ENCODE results near the gene SHKBP1. TPM values are rescaled to one million over a fixed set of nuclear protein-coding genes. Genes with fewer than 3 reads are reported as not detected.

The SHKBP1 gene
- total and polyA plus RNA-seq, 9 of the 15 experiments (the other 6 are each of a cell fraction or from before 2014, with no cell fraction given) = 1.2 to 58.1 (median 22.3) TPM

DNA sequence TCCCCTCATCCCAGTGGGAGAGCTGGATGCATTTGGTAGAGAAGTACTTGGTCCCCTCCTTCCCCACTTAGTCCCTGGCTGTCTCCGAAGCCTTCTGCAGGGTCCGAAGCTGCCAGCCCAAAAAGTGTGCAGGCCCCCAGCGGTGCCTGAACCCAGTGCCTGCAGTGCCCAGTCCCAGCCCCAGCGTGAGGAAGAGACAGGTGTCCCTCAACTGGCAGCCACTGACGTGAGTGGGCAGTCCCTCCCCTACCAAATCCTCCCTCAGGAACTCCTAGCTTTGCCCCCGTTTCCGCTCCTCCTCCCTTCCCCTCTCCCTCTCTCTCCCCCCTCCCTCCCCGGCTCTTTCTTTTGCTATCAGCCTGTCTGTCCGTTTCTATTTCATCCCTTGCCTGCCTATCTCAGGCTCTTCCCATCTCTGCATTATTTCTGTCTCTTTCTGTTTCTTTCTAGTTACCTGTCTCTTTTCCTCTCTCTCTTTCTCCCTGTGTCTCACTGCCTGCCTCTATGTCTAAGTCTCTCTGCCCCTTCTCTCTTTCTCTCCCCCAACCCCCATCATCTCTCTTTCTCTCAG, 22.7 kb downstream of the SHKBP1 start (continued):
- TF ChIP-seq, protein P1, sequence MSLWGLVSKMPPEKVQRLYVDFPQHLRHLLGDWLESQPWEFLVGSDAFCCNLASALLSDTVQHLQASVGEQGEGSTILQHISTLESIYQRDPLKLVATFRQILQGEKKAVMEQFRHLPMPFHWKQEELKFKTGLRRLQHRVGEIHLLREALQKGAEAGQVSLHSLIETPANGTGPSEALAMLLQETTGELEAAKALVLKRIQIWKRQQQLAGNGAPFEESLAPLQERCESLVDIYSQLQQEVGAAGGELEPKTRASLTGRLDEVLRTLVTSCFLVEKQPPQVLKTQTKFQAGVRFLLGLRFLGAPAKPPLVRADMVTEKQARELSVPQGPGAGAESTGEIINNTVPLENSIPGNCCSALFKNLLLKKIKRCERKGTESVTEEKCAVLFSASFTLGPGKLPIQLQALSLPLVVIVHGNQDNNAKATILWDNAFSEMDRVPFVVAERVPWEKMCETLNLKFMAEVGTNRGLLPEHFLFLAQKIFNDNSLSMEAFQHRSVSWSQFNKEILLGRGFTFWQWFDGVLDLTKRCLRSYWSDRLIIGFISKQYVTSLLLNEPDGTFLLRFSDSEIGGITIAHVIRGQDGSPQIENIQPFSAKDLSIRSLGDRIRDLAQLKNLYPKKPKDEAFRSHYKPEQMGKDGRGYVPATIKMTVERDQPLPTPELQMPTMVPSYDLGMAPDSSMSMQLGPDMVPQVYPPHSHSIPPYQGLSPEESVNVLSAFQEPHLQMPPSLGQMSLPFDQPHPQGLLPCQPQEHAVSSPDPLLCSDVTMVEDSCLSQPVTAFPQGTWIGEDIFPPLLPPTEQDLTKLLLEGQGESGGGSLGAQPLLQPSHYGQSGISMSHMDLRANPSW (CRISPR knock-in tag; IDR thresholded peaks at IDR 0.05) = no peak
- peak; percentile 64; the same call in 1 of the 2 replicates for TF ChIP-seq ELF4 (CRISPR knock-in tag; IDR thresholded peaks at IDR 0.05)
- TF ChIP-seq, protein P2, sequence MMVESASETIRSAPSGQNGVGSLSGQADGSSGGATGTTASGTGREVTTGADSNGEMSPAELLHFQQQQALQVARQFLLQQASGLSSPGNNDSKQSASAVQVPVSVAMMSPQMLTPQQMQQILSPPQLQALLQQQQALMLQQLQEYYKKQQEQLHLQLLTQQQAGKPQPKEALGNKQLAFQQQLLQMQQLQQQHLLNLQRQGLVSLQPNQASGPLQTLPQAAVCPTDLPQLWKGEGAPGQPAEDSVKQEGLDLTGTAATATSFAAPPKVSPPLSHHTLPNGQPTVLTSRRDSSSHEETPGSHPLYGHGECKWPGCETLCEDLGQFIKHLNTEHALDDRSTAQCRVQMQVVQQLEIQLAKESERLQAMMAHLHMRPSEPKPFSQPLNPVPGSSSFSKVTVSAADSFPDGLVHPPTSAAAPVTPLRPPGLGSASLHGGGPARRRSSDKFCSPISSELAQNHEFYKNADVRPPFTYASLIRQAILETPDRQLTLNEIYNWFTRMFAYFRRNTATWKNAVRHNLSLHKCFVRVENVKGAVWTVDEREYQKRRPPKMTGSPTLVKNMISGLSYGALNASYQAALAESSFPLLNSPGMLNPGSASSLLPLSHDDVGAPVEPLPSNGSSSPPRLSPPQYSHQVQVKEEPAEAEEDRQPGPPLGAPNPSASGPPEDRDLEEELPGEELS (CRISPR knock-in tag; IDR thresholded peaks at IDR 0.05; ENCODE audit: borderline replicate concordance) = no peak
- TF ChIP-seq TOE1 (IDR thresholded peaks at IDR 0.05; ENCODE audit: borderline replicate concordance) = peak; percentile 62; the same call in 1 of the 2 replicates
- no peak for TF ChIP-seq TOE1 (CRISPR knock-in tag; IDR thresholded peaks at IDR 0.05; ENCODE audit: borderline replicate concordance, low read depth)
- TF ChIP-seq OTX1 (CRISPR knock-in tag; IDR thresholded peaks at IDR 0.05) = peak; percentile 63; the same call in 1 of the 2 replicates
- TF ChIP-seq ZFX (CRISPR knock-in tag; IDR thresholded peaks at IDR 0.05) = no peak
- TF ChIP-seq, protein P3, sequence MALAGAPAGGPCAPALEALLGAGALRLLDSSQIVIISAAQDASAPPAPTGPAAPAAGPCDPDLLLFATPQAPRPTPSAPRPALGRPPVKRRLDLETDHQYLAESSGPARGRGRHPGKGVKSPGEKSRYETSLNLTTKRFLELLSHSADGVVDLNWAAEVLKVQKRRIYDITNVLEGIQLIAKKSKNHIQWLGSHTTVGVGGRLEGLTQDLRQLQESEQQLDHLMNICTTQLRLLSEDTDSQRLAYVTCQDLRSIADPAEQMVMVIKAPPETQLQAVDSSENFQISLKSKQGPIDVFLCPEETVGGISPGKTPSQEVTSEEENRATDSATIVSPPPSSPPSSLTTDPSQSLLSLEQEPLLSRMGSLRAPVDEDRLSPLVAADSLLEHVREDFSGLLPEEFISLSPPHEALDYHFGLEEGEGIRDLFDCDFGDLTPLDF (CRISPR knock-in tag; IDR thresholded peaks at IDR 0.05) = no peak
- no peak for TF ChIP-seq PTRF (tag; IDR thresholded peaks at IDR 0.05)
- peak in 1 of 2 experiments; percentile 42; a peak in 1 of 4 replicates for TF ChIP-seq RCOR1 (IDR thresholded peaks at IDR 0.05; ENCODE audit: borderline replicate concordance in 1 of 2, low read depth in 2 of 2, low read length in 2 of 2)
- 0 out of 4 replicates have a peak, but pooled peaks of 1 of the 2 experiments have one; percentile 24 for TF ChIP-seq ARNT (IDR thresholded peaks at IDR 0.05)
- 0 out of 2 replicates have a peak, but pooled peaks have one; percentile 68 for TF ChIP-seq GATAD2A (IDR thresholded peaks at IDR 0.05)
- TF ChIP-seq CBX3 (IDR thresholded peaks at IDR 0.05; ENCODE audit: borderline replicate concordance in 1 of 2, low read length in 2 of 2) = no peak
- TF ChIP-seq MED1 (CRISPR knock-in tag; IDR thresholded peaks at IDR 0.05; ENCODE audit: borderline replicate concordance) = no peak
- TF ChIP-seq KAT2B (IDR thresholded peaks at IDR 0.05; ENCODE audit: low read depth, low read length) = no peak
- TF ChIP-seq, protein P4, sequence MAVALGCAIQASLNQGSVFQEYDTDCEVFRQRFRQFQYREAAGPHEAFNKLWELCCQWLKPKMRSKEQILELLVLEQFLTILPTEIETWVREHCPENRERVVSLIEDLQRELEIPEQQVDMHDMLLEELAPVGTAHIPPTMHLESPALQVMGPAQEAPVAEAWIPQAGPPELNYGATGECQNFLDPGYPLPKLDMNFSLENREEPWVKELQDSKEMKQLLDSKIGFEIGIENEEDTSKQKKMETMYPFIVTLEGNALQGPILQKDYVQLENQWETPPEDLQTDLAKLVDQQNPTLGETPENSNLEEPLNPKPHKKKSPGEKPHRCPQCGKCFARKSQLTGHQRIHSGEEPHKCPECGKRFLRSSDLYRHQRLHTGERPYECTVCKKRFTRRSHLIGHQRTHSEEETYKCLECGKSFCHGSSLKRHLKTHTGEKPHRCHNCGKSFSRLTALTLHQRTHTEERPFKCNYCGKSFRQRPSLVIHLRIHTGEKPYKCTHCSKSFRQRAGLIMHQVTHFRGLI (CRISPR knock-in tag; IDR thresholded peaks at IDR 0.05) = no peak
- TF ChIP-seq, protein P5, sequence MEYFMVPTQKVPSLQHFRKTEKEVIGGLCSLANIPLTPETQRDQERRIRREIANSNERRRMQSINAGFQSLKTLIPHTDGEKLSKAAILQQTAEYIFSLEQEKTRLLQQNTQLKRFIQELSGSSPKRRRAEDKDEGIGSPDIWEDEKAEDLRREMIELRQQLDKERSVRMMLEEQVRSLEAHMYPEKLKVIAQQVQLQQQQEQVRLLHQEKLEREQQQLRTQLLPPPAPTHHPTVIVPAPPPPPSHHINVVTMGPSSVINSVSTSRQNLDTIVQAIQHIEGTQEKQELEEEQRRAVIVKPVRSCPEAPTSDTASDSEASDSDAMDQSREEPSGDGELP (CRISPR knock-in tag; IDR thresholded peaks at IDR 0.05; ENCODE audit: borderline replicate concordance) = no peak

Measured in K562 (cell line).